GM12878 (cell line): ENCODE results near the gene TTLL8. TPM values are rescaled to one million over a fixed set of nuclear protein-coding genes. Genes with fewer than 3 reads are reported as not detected.

ENCODE experiments used
- BACH1 ChIP-seq: fragments of 450-650 bp; IDR thresholded peaks from 2 replicates; pipeline ENCODE4 v1.6.1; 2017; ENCODE audit warnings: mild to moderate bottlenecking, borderline replicate concordance
- CBFB ChIP-seq: IDR thresholded peaks from 2 replicates; pipeline ENCODE4 v1.6.1; 2016; ENCODE audit warnings: antibody characterized with exemption, low read depth
- CHD2 ChIP-seq: IDR thresholded peaks from 2 replicates; pipeline ENCODE4 v1.6.1; 2011; ENCODE audit warnings: low read depth, low read length, improper control_type of control experiment, borderline replicate concordance
- ESRRA ChIP-seq: IDR thresholded peaks from 2 replicates; pipeline ENCODE4 v1.6.1; 2012; ENCODE audit warnings: mild to moderate bottlenecking, low read length, improper control_type of control experiment
- ETV6 ChIP-seq, 2 experiments: fragments of 450-650 bp in 1 of 2; IDR thresholded peaks in 1 of 2; conservative IDR thresholded peaks in 1 of 2; 2 replicates each; pipeline ENCODE4 v1.6.1; 2014; ENCODE audit warnings: antibody characterized with exemption in 1 of 2, borderline replicate concordance in 1 of 2, low read depth in 1 of 2, mild to moderate bottlenecking in 1 of 2, moderate library complexity in 1 of 2
- FOXM1 ChIP-seq: IDR thresholded peaks from 2 replicates; pipeline ENCODE4 v1.6.1; 2012; ENCODE audit warnings: low read depth, mild to moderate bottlenecking, inconsistent platforms, low read length, moderate library complexity
- GATAD2B ChIP-seq: fragments of 450-650 bp; conservative IDR thresholded peaks from 2 replicates; pipeline ENCODE4 v1.6.1; 2017; ENCODE audit warnings: low read depth, mild to moderate bottlenecking, moderate library complexity
- KLF5 ChIP-seq: fragments of 450-650 bp; IDR thresholded peaks from 2 replicates; pipeline ENCODE4 v1.6.1; 2014; ENCODE audit warnings: mild to moderate bottlenecking; ENCODE audit not compliant: partially characterized antibody
- POLR2A ChIP-seq: IDR thresholded peaks from 2 replicates; pipeline ENCODE4 v1.6.1; 2011; ENCODE audit warnings: low read depth, mild to moderate bottlenecking, low read length
- POLR2AphosphoS2 ChIP-seq: IDR thresholded peaks from 2 replicates; pipeline ENCODE4 v1.6.1; 2011; ENCODE audit warnings: low read depth, mild to moderate bottlenecking, low read length, improper control_type of control experiment, moderate library complexity
- POLR2AphosphoS5 ChIP-seq: IDR thresholded peaks from 2 replicates; pipeline ENCODE4 v1.6.1; 2011; ENCODE audit warnings: mild to moderate bottlenecking, low read length, inconsistent platforms
- RBBP5 ChIP-seq: fragments of 200-600 bp; sonication (generic); conservative IDR thresholded peaks from 2 replicates; pipeline ENCODE4 v1.6.1; 2016
- RELA ChIP-seq: fragments of 450-650 bp; IDR thresholded peaks from 2 replicates; pipeline ENCODE4 v1.8.0; 2014; ENCODE audit warnings: borderline replicate concordance; ENCODE audit not compliant: partially characterized antibody
- RELB ChIP-seq: fragments of 450-650 bp; IDR thresholded peaks from 2 replicates; pipeline ENCODE4 v1.6.1; 2017; ENCODE audit warnings: low read depth, mild to moderate bottlenecking, moderate library complexity
- SIX5 ChIP-seq: IDR thresholded peaks from 2 replicates; pipeline ENCODE4 v1.6.1; 2011; ENCODE audit warnings: mild to moderate bottlenecking, low read depth, low read length, moderate library complexity; ENCODE audit not compliant: severe bottlenecking
- SMAD1 ChIP-seq: fragments of 450-650 bp; IDR thresholded peaks from 2 replicates; pipeline ENCODE4 v1.6.1; 2018; ENCODE audit warnings: mild to moderate bottlenecking, low read depth; ENCODE audit not compliant: partially characterized antibody
- YY1 ChIP-seq: IDR thresholded peaks from 2 replicates; pipeline ENCODE4 v1.6.1; 2011; ENCODE audit warnings: low read depth, mild to moderate bottlenecking, low read length
- ZNF207 ChIP-seq: fragments of 450-650 bp; IDR thresholded peaks from 2 replicates; pipeline ENCODE4 v1.6.1; 2014; ENCODE audit warnings: antibody characterized with exemption, mild to moderate bottlenecking, borderline replicate concordance
- ZNF622 ChIP-seq: fragments of 450-650 bp; IDR thresholded peaks from 2 replicates; pipeline ENCODE4 v1.6.1; 2017; ENCODE audit warnings: mild to moderate bottlenecking, inconsistent platforms
- ZZZ3 ChIP-seq: IDR thresholded peaks from 2 replicates; pipeline ENCODE4 v1.6.1; 2011; ENCODE audit warnings: low read depth; ENCODE audit not compliant: control insufficient read depth, insufficient read length
- polyA plus RNA-seq, 11 experiments: library from polyadenylated mRNA; depleted of rRNA in 4 of 11; unstranded in 6 of 11; stranded (reverse) in 5 of 11; fragments of >200 nt; fragmentation: Nextera tagmentation in 4 of 11; fragmentation: Illumina TruSeq in 1 of 11; extraction: Ambion mirVana in 4 of 11; extraction: Trizol in 1 of 11; gene quantifications; 1 replicate in 1 of 11; 2 replicates in 10 of 11; pipeline versions ENCODE4 v1.2.1 to v1.2.3, GENCODE V29; 2011 to 2016; ENCODE audit warnings: inconsistent platforms in 2 of 11, missing spikeins in 2 of 11, low read depth in 1 of 11
- total RNA-seq, 4 experiments: library from RNA; depleted of rRNA in 3 of 4; stranded (reverse); fragments of >200 nt in 3 of 4; fragmentation: Illumina TruSeq in 1 of 4; extraction: Trizol in 1 of 4; gene quantifications; 2 replicates each; pipeline versions ENCODE4 v1.2.1 to v1.2.3, GENCODE V29; 2013 to 2021
- TF ChIP-seq, protein P1 (sequence below): IDR thresholded peaks from 2 replicates; pipeline ENCODE4 v1.6.1; 2012; ENCODE audit warnings: low read depth, low read length, improper control_type of control experiment
- TF ChIP-seq, protein P2 (sequence below), 3 experiments: IDR thresholded peaks in 2 of 3; conservative IDR thresholded peaks in 1 of 3; 2 replicates each; pipeline ENCODE4 v1.5.1; 2011; ENCODE audit warnings: low read depth in 3 of 3, low read length in 3 of 3, mild to moderate bottlenecking in 3 of 3, control low read depth in 2 of 3, moderate library complexity in 2 of 3, inconsistent platforms in 1 of 3, mixed read lengths in 1 of 3; ENCODE audit not compliant: control insufficient read depth in 2 of 3, insufficient read depth in 1 of 3; ENCODE audit errors: extremely low read depth in 1 of 3
- TF ChIP-seq, protein P3 (sequence below): fragments of 450-650 bp; IDR thresholded peaks from 2 replicates; pipeline ENCODE4 v1.6.1; 2016; ENCODE audit warnings: mild to moderate bottlenecking

Gene TTLL8
- total and polyA plus RNA-seq, 10 of the 15 experiments (the other 5 are each of a cell fraction or from before 2014, with no cell fraction given) = not detected

- no peak for TF ChIP-seq KLF5
- no peak for TF ChIP-seq FOXM1
- no peak for TF ChIP-seq SIX5
- TF ChIP-seq BACH1 = peak; percentile 87
- TF ChIP-seq ESRRA = 0 out of 2 replicates have a peak, but pooled peaks have one; percentile 1
- TF ChIP-seq CHD2 = 0 out of 2 replicates have a peak, but pooled peaks have one; percentile 58
- TF ChIP-seq RBBP5 = no peak
- TF ChIP-seq, protein P1, sequence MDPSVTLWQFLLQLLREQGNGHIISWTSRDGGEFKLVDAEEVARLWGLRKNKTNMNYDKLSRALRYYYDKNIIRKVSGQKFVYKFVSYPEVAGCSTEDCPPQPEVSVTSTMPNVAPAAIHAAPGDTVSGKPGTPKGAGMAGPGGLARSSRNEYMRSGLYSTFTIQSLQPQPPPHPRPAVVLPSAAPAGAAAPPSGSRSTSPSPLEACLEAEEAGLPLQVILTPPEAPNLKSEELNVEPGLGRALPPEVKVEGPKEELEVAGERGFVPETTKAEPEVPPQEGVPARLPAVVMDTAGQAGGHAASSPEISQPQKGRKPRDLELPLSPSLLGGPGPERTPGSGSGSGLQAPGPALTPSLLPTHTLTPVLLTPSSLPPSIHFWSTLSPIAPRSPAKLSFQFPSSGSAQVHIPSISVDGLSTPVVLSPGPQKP = no peak
- peak; percentile 56 for TF ChIP-seq POLR2A
- TF ChIP-seq RELB = no peak
- TF ChIP-seq, protein P2, sequence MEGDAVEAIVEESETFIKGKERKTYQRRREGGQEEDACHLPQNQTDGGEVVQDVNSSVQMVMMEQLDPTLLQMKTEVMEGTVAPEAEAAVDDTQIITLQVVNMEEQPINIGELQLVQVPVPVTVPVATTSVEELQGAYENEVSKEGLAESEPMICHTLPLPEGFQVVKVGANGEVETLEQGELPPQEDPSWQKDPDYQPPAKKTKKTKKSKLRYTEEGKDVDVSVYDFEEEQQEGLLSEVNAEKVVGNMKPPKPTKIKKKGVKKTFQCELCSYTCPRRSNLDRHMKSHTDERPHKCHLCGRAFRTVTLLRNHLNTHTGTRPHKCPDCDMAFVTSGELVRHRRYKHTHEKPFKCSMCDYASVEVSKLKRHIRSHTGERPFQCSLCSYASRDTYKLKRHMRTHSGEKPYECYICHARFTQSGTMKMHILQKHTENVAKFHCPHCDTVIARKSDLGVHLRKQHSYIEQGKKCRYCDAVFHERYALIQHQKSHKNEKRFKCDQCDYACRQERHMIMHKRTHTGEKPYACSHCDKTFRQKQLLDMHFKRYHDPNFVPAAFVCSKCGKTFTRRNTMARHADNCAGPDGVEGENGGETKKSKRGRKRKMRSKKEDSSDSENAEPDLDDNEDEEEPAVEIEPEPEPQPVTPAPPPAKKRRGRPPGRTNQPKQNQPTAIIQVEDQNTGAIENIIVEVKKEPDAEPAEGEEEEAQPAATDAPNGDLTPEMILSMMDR (IDR thresholded peaks at IDR 0.05 in 2 of 3, conservative IDR thresholded peaks at IDR 0.05 in 1 of 3; ENCODE audit: control insufficient read depth in 2 of 3, extremely low read depth in 1 of 3, insufficient read depth in 1 of 3, low read depth in 3 of 3, low read length in 3 of 3) = no peak
- TF ChIP-seq SMAD1 = no peak
- no peak for TF ChIP-seq ZZZ3
- peak; percentile 20; the same call in 1 of the 2 replicates for TF ChIP-seq YY1
- TF ChIP-seq ZNF207 = no peak
- TF ChIP-seq, protein P3, sequence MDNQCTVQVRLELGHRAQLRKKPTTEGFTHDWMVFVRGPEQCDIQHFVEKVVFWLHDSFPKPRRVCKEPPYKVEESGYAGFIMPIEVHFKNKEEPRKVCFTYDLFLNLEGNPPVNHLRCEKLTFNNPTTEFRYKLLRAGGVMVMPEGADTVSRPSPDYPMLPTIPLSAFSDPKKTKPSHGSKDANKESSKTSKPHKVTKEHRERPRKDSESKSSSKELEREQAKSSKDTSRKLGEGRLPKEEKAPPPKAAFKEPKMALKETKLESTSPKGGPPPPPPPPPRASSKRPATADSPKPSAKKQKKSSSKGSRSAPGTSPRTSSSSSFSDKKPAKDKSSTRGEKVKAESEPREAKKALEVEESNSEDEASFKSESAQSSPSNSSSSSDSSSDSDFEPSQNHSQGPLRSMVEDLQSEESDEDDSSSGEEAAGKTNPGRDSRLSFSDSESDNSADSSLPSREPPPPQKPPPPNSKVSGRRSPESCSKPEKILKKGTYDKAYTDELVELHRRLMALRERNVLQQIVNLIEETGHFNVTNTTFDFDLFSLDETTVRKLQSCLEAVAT = 0 out of 2 replicates have a peak, but pooled peaks have one; percentile 4
- no peak for TF ChIP-seq ZNF622
- TF ChIP-seq GATAD2B = peak; percentile 14; the same call in 1 of the 2 replicates
- peak; percentile 72; the same call in 1 of the 2 replicates for TF ChIP-seq POLR2AphosphoS2
- TF ChIP-seq ETV6 (conservative IDR thresholded peaks at IDR 0.05 in 1 of 2, IDR thresholded peaks at IDR 0.05 in 1 of 2; ENCODE audit: borderline replicate concordance in 1 of 2, low read depth in 1 of 2) = no peak
- no peak for TF ChIP-seq RELA
- no peak; the same call in 1 of the 2 replicates for TF ChIP-seq CBFB
- peak; percentile 37; the same call in 1 of the 2 replicates for TF ChIP-seq POLR2AphosphoS5
Measured at GRCh38 chr22:49971232-49972162, 86.6 kb downstream of the TTLL8 start (continued).
